Kidney (tissue), 14 donors: ENCODE data around the gene OGFRL1. TPM values are rescaled to one million over a fixed set of nuclear protein-coding genes. Genes with fewer than 3 reads are reported as not detected.
A peak's percentile ranks its signal among the peaks of the same experiment; 100 is the strongest.

Experiments used
- DNase-seq, 5 donors: peaks; one replicate each; pipeline ENCODE4 v3.0.0-alpha.2; 2013 to 2020
- FAIRE-seq: peaks from 2 replicates; lab custom pipeline; 2012; peaks lifted over from hg19 to GRCh38; lab: Jason Lieb, UNC
- H3K27ac ChIP-seq, 2 donors: one replicate each; pipeline ENCODE4 v1.7.0; 2013; ENCODE audit warnings: low read depth in 2 of 2, low read length in 2 of 2, inconsistent platforms in 1 of 2
- H3K27me3 ChIP-seq: one replicate; pipeline ENCODE4 v1.7.1; 2013; ENCODE audit warnings: low read length, inconsistent platforms; ENCODE audit not compliant: control insufficient read depth, insufficient read depth
- H3K36me3 ChIP-seq, 3 donors: one replicate each; pipeline versions ENCODE4 v1.7.0 to v1.7.1; 2013; ENCODE audit warnings: low read length in 3 of 3, control low read depth in 1 of 3, inconsistent platforms in 1 of 3; ENCODE audit not compliant: insufficient read depth in 3 of 3, control insufficient read depth in 2 of 3
- H3K4me1 ChIP-seq, 3 donors: one replicate each; pipeline versions ENCODE4 v1.7.0 to v1.7.1; 2013; ENCODE audit warnings: low read length in 3 of 3, inconsistent platforms in 1 of 3, low read depth in 1 of 3; ENCODE audit not compliant: control insufficient read depth in 2 of 3, insufficient read depth in 2 of 3
- H3K4me3 ChIP-seq, 3 donors: one replicate each; pipeline versions ENCODE4 v1.7.0 to v1.8.1; 2013; ENCODE audit warnings: low read length in 3 of 3, control low read depth in 1 of 3, inconsistent platforms in 1 of 3
- H3K9ac ChIP-seq, 3 donors: one replicate each; pipeline versions ENCODE4 v1.7.0 to v1.7.1; 2013; ENCODE audit warnings: low read length in 3 of 3, control low read depth in 1 of 3, inconsistent platforms in 1 of 3
- H3K9me3 ChIP-seq, 3 donors: one replicate each; pipeline versions ENCODE4 v1.7.0 to v1.7.1; 2013; ENCODE audit warnings: low read length in 3 of 3, control low read depth in 1 of 3, inconsistent platforms in 1 of 3; ENCODE audit not compliant: control insufficient read depth in 2 of 3, insufficient read depth in 1 of 3
- CTCF ChIP-seq: IDR thresholded peaks from 3 replicates; pipeline ENCODE4 v1.5.1; 2012; ENCODE audit warnings: mild to moderate bottlenecking, moderate library complexity, borderline replicate concordance; ENCODE audit not compliant: insufficient read depth; ENCODE audit errors: extremely low read depth
- intact Hi-C: fragments of 100-400 bp; cut with DNase I; formaldehyde crosslinking; loops from one replicate; pipeline ENCODE4 v1.11.1; 2022
- polyA plus RNA-seq: library from polyadenylated mRNA; stranded (reverse); fragments of 350-450 nt; fragmentation: Illumina TruSeq; extraction: RNeasy Lipid Tissue Mini Kit (QIAGEN cat#74804); gene quantifications from one replicate; pipeline ENCODE4 v1.2.3, GENCODE V29; 2014; ENCODE audit warnings: low read depth, low replicate concordance; ENCODE audit not compliant: insufficient read depth
- total RNA-seq: library from RNA; stranded (reverse); fragmentation: NEBNext Ultra II Directional; extraction: Animal tissue kit (Norgen Biotek cat#: 25700); gene quantifications from one replicate; pipeline ENCODE4 v1.2.1, GENCODE V29; 2021
- donor health status: control.
- donor health status: control.
- donor health status: control.
- donor health status: control.
- donor health status: control.
- donor health status: DM: yes; HTN: yes; CAD: no.
- donor health status: Normal renal cell carcinoma (clear cell type).

The OGFRL1 gene
- total and polyA plus RNA-seq, 2 donors from 2014 or later, result 3.6 to 16.0 TPM

GRCh38 chr6:71279740-71280139, 8.9 kb upstream of the OGFRL1 start:
- Histone ChIP-seq H3K4me1 (no peaks in the 10 kb centered on the region), H3K4me3 (no peak overlapping the region), H3K27ac (no peak overlapping the region), H3K9ac (no peak overlapping the region), H3K27me3 (no peaks in the 10 kb centered on the region), H3K9me3 (no peaks in the 10 kb centered on the region), H3K36me3 (no peaks in the 10 kb centered on the region)
- intact Hi-C loops, result no loop called here
- FAIRE-seq (no peak), DNase-seq (no peak)
- no peak for TF ChIP-seq CTCF

GRCh38 chr6:71280701-71281100, 7.9 kb upstream of the OGFRL1 start:
- no peaks in the 10 kb centered on the region for H3K9me3 ChIP-seq
- TF ChIP-seq CTCF, result no peak
- H3K36me3 ChIP-seq, result no peaks in the 10 kb centered on the region
- FAIRE-seq (no peak), DNase-seq (no peak)
- H3K4me1 ChIP-seq, result no peaks in the 10 kb centered on the region
- intact Hi-C loops, result no loop called here
- no peak overlapping the region for H3K4me3 ChIP-seq
- no peak overlapping the region for H3K9ac ChIP-seq
- H3K27me3 ChIP-seq, result no peaks in the 10 kb centered on the region
- H3K27ac ChIP-seq, result no peak overlapping the region

GRCh38 chr6:71284785-71285184, 3.8 kb upstream of the OGFRL1 start:
- Histone ChIP-seq H3K27ac (no peak overlapping the region), H3K27me3 (no peaks in the 10 kb centered on the region), H3K4me1 (peaks cover 0 to 7% (median 5%) of the 10 kb centered on the region in 3 donors), H3K4me3 (no peak overlapping the region), H3K36me3 (no peaks in the 10 kb centered on the region), H3K9me3 (no peaks in the 10 kb centered on the region), H3K9ac (no peak overlapping the region)
- no peak for DNase-seq
- FAIRE-seq, result no peak
- TF ChIP-seq CTCF, result no peak
- intact Hi-C loops, result no loop called here

- TF ChIP-seq CTCF, result no peak
- FAIRE-seq (no peak), DNase-seq (no peak)
- no peaks in the 10 kb centered on the region for H3K9me3 ChIP-seq
- peaks cover 4 to 12% (median 7%) of the 10 kb centered on the region in 3 donors for H3K4me1 ChIP-seq
- H3K27ac ChIP-seq, result peak overlapping the region in 1 of 2 donors; percentile 49
- intact Hi-C loops, result no loop called here
- H3K9ac ChIP-seq, result no peak overlapping the region
- no peaks in the 10 kb centered on the region for H3K27me3 ChIP-seq
- H3K4me3 ChIP-seq, result no peak overlapping the region
- H3K36me3 ChIP-seq, result no peaks in the 10 kb centered on the region
Observed at GRCh38 chr6:71287038-71287437, 1.6 kb upstream of the OGFRL1 start.
